SK-N-SH (cell line): ENCODE measurements around the gene TMEM89. TPM values are rescaled to one million over a fixed set of nuclear protein-coding genes. Genes with fewer than 3 reads are reported as not detected.

Source experiments
- CTCF ChIA-PET: fragments of 300-600, 350-600 bp; formaldehyde crosslinking; extraction: SDS; loops from one replicate; lab custom pipeline; 2021; lab: Yijun Ruan, JAX
- POLR2A ChIA-PET: fragments of 350-600 bp; sonication (Branson Sonifier 250); formaldehyde crosslinking; extraction: SDS; loops from one replicate; lab custom pipeline; 2020; ENCODE audit warnings: antibody characterized with exemption, inconsistent platforms; lab: Yijun Ruan, JAX
- DNase-seq: peaks from one replicate; pipeline ENCODE4 v3.0.0; 2012
- H2AFZ ChIP-seq: fragments of 200-600 bp; sonication (generic); 2 replicates; pipeline ENCODE4 v1.8.1; 2016; ENCODE audit warnings: antibody characterized with exemption, mild to moderate bottlenecking, low read depth
- H3F3A ChIP-seq: fragments of 200-600 bp; sonication (generic); replicated peaks from 2 replicates; pipeline ENCODE3; 2016; ENCODE audit warnings: antibody characterized with exemption, mild to moderate bottlenecking; ENCODE audit not compliant: insufficient read depth
- H3K27ac ChIP-seq, 2 experiments: fragments of 200-500 bp in 1 of 2; fragments of 200-600 bp in 1 of 2; sonication (Bioruptor generic) in 1 of 2; sonication (generic), shearing (Covaris generic) in 1 of 2; 2 replicates each; pipeline versions ENCODE4 v1.5.1 to v1.6.1; 2014 to 2016; ENCODE audit warnings: low read depth in 2 of 2, inconsistent platforms in 1 of 2, low read length in 1 of 2, mild to moderate bottlenecking in 1 of 2, mixed read lengths in 1 of 2
- H3K27me3 ChIP-seq: fragments of 200-600 bp; sonication (generic), shearing (Covaris generic); 2 replicates; pipeline ENCODE4 v1.6.1; 2016; ENCODE audit warnings: mixed run types; ENCODE audit not compliant: insufficient read depth
- H3K36me3 ChIP-seq, 2 experiments: fragments of 200-500 bp in 1 of 2; fragments of 200-600 bp in 1 of 2; sonication (Bioruptor generic) in 1 of 2; sonication (generic) in 1 of 2; replicated peaks in 1 of 2; 2 replicates each; pipeline versions ENCODE3 to v1.5.1; 2014 to 2016; ENCODE audit warnings: low read length in 1 of 2, mild to moderate bottlenecking in 1 of 2; ENCODE audit not compliant: insufficient read depth in 2 of 2, control insufficient read depth in 1 of 2
- H3K4me1 ChIP-seq, 2 experiments: fragments of 200-500 bp in 1 of 2; fragments of 200-600 bp in 1 of 2; sonication (Bioruptor generic) in 1 of 2; sonication (generic), shearing (Covaris generic) in 1 of 2; 2 replicates each; pipeline versions ENCODE4 v1.5.1 to v1.6.1; 2014 to 2016; ENCODE audit warnings: low read depth in 1 of 2, low read length in 1 of 2, mixed run types in 1 of 2; ENCODE audit not compliant: insufficient read depth in 2 of 2, control insufficient read depth in 1 of 2
- H3K4me2 ChIP-seq: fragments of 200-600 bp; sonication (generic), shearing (Covaris generic); 2 replicates; pipeline ENCODE4 v1.6.1; 2017; ENCODE audit warnings: mixed run types
- H3K4me3 ChIP-seq, 2 experiments: fragments of 200-500 bp in 1 of 2; fragments of 200-600 bp in 1 of 2; sonication (Bioruptor generic) in 1 of 2; sonication (generic), shearing (Covaris generic) in 1 of 2; 2 replicates each; pipeline versions ENCODE4 v1.5.1 to v1.8.1; 2014 to 2016; ENCODE audit warnings: low read depth in 2 of 2, inconsistent platforms in 1 of 2, low read length in 1 of 2, mild to moderate bottlenecking in 1 of 2, mixed read lengths in 1 of 2, moderate library complexity in 1 of 2
- H3K79me2 ChIP-seq: fragments of 200-600 bp; sonication (generic); 2 replicates; pipeline ENCODE4 v1.8.1; 2017; ENCODE audit warnings: mild to moderate bottlenecking; ENCODE audit not compliant: insufficient read depth
- H3K9ac ChIP-seq: fragments of 200-600 bp; sonication (generic); 2 replicates; pipeline ENCODE4 v1.6.1; 2017; ENCODE audit warnings: mixed run types
- H3K9me2 ChIP-seq: fragments of 200-600 bp; sonication (generic); 2 replicates; pipeline ENCODE4 v1.6.1; 2017; ENCODE audit warnings: mixed run types
- H3K9me3 ChIP-seq: fragments of 200-600 bp; sonication (generic); 2 replicates; pipeline ENCODE4 v1.6.1; 2017; ENCODE audit warnings: mixed run types, mild to moderate bottlenecking, moderate library complexity
- H4K20me1 ChIP-seq: fragments of 200-600 bp; sonication (generic); 2 replicates; pipeline ENCODE4 v1.6.1; 2017; ENCODE audit warnings: mild to moderate bottlenecking, mixed run types; ENCODE audit not compliant: insufficient read depth
- EZH2phosphoT487 ChIP-seq: fragments of 200-600 bp; sonication (generic); IDR thresholded peaks from 2 replicates; pipeline ENCODE4 v1.6.1; 2017; ENCODE audit warnings: low read depth, mixed run types, mild to moderate bottlenecking, antibody characterized with exemption, moderate library complexity, borderline replicate concordance
- GABPA ChIP-seq: IDR thresholded peaks from 2 replicates; pipeline ENCODE4 v1.4.0; 2012; ENCODE audit warnings: low read depth, mild to moderate bottlenecking
- JUND ChIP-seq: IDR thresholded peaks from 2 replicates; pipeline ENCODE4 v1.4.0; 2012
- MEF2A ChIP-seq: IDR thresholded peaks from 2 replicates; pipeline ENCODE4 v1.4.0; 2012; ENCODE audit warnings: low read depth, borderline replicate concordance
- MXI1 ChIP-seq: IDR thresholded peaks from 2 replicates; pipeline ENCODE4 v1.6.1; 2012; ENCODE audit warnings: mild to moderate bottlenecking, low read depth, low read length, improper control_type of control experiment
- POLR2AphosphoS5 ChIP-seq: IDR thresholded peaks from 2 replicates; pipeline ENCODE4 v1.6.1; 2012; ENCODE audit warnings: low read depth, low read length
- RXRA ChIP-seq: IDR thresholded peaks from 2 replicates; pipeline ENCODE4 v1.4.0; 2012; ENCODE audit warnings: low read depth, mild to moderate bottlenecking, borderline replicate concordance
- SMC3 ChIP-seq: IDR thresholded peaks from 2 replicates; pipeline ENCODE4 v1.6.1; 2012; ENCODE audit warnings: low read depth, low read length, improper control_type of control experiment
- TCF12 ChIP-seq: IDR thresholded peaks from 2 replicates; pipeline ENCODE4 v1.4.0; 2012
- USF2 ChIP-seq: fragments of 150-350 bp; IDR thresholded peaks from 2 replicates; pipeline ENCODE4 v1.6.1; 2017; ENCODE audit warnings: antibody characterized with exemption, low read length, low read depth, borderline replicate concordance
- YY1 ChIP-seq: IDR thresholded peaks from 2 replicates; pipeline ENCODE4 v1.4.0; 2012; ENCODE audit warnings: low read depth, mild to moderate bottlenecking
- WGBS: methylation state at CpG from one replicate; pipeline ENCODE4 v1.1.6; 2017; ENCODE audit warnings: low lambda C conversion rate; 5-methylcytosine and 5-hydroxymethylcytosine counted together
- polyA plus RNA-seq, 3 experiments: library from polyadenylated mRNA; depleted of rRNA; stranded (reverse); fragments of >200 nt; gene quantifications; 2 replicates each; pipeline ENCODE4 v1.2.3, GENCODE V29; 2012
- TF ChIP-seq, protein P1 (sequence below): fragments of 200-600 bp; sonication (generic); IDR thresholded peaks from 2 replicates; pipeline ENCODE4 v1.6.1; 2017; ENCODE audit warnings: antibody characterized with exemption, mild to moderate bottlenecking, moderate library complexity
- TF ChIP-seq, protein P2 (sequence below): IDR thresholded peaks from 2 replicates; pipeline ENCODE4; 2012
- TF ChIP-seq, protein P3 (sequence below): IDR thresholded peaks from 2 replicates; pipeline ENCODE4 v1.6.1; 2012; ENCODE audit warnings: mild to moderate bottlenecking, low read depth, low read length, moderate library complexity

Gene TMEM89
- polyA plus RNA-seq, 1 of the 3 experiments (the other 2 are of a cell fraction), result not detected

DNA sequence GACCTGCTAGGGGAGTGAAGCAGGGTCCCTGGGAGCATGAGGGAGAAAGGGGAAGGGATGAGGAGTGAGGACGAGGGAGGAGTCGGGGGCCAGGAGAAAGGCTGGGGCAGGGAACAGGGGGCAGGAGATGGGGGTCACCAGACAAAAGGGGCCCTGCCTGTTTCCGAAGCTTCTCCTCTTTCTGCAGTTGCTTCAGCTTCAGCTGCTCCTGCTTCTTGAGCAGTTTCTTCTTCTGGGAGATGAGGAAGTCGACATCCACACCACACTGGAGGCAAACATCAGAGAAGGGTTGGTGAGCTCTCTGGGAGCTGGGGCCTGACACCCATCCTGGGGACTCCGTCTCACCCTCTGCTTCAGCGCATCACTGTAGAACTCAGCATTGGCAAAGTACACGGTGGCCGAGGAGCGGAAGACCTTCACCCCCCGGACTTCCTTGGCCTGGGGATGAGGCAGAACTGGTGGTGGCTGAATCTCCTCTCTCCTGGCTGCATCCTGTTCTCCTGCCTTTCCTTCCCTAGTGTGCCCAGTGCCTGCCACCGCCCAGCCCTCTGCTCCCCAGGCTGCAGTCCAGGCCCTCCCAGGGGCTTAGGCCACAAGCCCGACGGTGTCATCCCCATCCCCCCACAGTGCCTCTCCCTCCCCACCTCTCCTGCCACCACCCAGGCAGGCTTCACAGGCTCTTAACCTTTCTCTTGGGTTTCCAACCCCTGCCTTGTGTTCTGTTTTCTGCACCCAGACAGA is 6.9 kb upstream of the TMEM89 start:
- Histone ChIP-seq H2AFZ (no peak overlapping the region), H3K27me3 (no peaks in the 10 kb centered on the region), H3F3A (no peaks in the 10 kb centered on the region), H3K4me1 (no peaks in the 10 kb centered on the region), H3K9me2 (no peaks in the 10 kb centered on the region), H3K27ac (no peak overlapping the region), H3K9me3 (no peaks in the 10 kb centered on the region), H4K20me1 (0 out of 2 replicates have a peak, but pooled peaks cover 2% of the 10 kb centered on the region), H3K36me3 (peaks cover 3 to 51% of the 10 kb centered on the region in 2 experiments), H3K4me2 (no peak overlapping the region), H3K9ac (no peak overlapping the region), H3K4me3 (no peak overlapping the region), H3K79me2 (no peaks in the 10 kb centered on the region)
- ChIA-PET POLR2A (no interaction called here), CTCF (interaction anchor here (1.1 kb wide), 1 partner anchor 821 kb away, joined by 4 read pairs; no protein-coding TSS in a partner anchor)
- WGBS, result 91% methylated on average over 9 of the region's 13 CpGs
- no peak for DNase-seq
- TF ChIP-seq USF2, result no peak
- TF ChIP-seq EZH2phosphoT487, result no peak
- TF ChIP-seq YY1, result no peak
- TF ChIP-seq SMC3, result no peak
- TF ChIP-seq JUND, result no peak
- no peak for TF ChIP-seq MXI1
- TF ChIP-seq TCF12, result no peak
- no peak for TF ChIP-seq POLR2AphosphoS5
- TF ChIP-seq RXRA, result no peak
- TF ChIP-seq GABPA, result no peak
- TF ChIP-seq, protein P1, sequence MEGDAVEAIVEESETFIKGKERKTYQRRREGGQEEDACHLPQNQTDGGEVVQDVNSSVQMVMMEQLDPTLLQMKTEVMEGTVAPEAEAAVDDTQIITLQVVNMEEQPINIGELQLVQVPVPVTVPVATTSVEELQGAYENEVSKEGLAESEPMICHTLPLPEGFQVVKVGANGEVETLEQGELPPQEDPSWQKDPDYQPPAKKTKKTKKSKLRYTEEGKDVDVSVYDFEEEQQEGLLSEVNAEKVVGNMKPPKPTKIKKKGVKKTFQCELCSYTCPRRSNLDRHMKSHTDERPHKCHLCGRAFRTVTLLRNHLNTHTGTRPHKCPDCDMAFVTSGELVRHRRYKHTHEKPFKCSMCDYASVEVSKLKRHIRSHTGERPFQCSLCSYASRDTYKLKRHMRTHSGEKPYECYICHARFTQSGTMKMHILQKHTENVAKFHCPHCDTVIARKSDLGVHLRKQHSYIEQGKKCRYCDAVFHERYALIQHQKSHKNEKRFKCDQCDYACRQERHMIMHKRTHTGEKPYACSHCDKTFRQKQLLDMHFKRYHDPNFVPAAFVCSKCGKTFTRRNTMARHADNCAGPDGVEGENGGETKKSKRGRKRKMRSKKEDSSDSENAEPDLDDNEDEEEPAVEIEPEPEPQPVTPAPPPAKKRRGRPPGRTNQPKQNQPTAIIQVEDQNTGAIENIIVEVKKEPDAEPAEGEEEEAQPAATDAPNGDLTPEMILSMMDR, result no peak
- TF ChIP-seq MEF2A, result no peak
- TF ChIP-seq, protein P2, sequence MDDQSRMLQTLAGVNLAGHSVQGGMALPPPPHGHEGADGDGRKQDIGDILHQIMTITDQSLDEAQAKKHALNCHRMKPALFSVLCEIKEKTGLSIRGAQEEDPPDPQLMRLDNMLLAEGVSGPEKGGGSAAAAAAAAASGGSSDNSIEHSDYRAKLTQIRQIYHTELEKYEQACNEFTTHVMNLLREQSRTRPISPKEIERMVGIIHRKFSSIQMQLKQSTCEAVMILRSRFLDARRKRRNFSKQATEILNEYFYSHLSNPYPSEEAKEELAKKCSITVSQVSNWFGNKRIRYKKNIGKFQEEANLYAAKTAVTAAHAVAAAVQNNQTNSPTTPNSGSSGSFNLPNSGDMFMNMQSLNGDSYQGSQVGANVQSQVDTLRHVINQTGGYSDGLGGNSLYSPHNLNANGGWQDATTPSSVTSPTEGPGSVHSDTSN, result no peak
- TF ChIP-seq, protein P3, sequence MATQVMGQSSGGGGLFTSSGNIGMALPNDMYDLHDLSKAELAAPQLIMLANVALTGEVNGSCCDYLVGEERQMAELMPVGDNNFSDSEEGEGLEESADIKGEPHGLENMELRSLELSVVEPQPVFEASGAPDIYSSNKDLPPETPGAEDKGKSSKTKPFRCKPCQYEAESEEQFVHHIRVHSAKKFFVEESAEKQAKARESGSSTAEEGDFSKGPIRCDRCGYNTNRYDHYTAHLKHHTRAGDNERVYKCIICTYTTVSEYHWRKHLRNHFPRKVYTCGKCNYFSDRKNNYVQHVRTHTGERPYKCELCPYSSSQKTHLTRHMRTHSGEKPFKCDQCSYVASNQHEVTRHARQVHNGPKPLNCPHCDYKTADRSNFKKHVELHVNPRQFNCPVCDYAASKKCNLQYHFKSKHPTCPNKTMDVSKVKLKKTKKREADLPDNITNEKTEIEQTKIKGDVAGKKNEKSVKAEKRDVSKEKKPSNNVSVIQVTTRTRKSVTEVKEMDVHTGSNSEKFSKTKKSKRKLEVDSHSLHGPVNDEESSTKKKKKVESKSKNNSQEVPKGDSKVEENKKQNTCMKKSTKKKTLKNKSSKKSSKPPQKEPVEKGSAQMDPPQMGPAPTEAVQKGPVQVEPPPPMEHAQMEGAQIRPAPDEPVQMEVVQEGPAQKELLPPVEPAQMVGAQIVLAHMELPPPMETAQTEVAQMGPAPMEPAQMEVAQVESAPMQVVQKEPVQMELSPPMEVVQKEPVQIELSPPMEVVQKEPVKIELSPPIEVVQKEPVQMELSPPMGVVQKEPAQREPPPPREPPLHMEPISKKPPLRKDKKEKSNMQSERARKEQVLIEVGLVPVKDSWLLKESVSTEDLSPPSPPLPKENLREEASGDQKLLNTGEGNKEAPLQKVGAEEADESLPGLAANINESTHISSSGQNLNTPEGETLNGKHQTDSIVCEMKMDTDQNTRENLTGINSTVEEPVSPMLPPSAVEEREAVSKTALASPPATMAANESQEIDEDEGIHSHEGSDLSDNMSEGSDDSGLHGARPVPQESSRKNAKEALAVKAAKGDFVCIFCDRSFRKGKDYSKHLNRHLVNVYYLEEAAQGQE, result no peak
